ENCODE data around the gene BATF.

The BATF gene

DNA sequence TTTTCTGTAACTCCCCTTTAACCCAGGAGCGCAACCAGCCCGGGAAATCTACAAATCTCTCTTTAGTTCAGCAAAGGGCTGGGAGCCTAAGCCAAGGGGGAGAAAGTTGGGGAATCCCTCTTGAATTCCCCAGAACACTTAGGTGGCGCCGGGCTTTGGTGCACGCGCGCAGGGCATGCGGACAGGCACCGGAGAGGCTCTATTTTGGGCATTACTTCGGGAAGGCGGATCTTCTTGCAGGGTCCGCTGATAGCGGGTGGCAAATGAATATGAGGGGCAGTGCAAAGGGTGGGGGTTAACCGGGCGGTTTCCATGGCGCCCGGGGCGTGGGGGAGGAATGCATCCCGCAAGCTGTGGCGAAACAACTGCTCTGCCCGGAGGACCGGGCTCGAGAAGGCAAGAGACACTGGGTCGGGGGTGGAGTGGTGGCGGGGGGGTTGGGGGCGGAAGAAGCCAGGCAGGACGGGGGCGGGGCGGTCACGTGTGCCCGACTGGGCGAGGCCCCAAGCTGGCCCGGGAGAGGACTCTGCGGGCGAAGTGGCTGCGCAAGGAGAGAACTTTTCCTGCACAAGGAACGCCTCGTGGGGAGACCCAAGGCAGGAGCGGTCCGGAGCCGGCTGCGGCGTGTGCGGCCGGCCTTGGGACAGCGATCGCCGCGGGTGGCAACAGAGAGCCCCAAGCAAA, 56.0 kb downstream of the BATF start, which contains the start of gene FLVCR2:
Gene FLVCR2, plus strand, starts transcription at position 519 of the 684 bp plus-strand sequence. CDS start 353 bp downstream, outside the sequence.
- Histone ChIP-seq H2BK120ac (ENCODE audit: low read depth, low read length) (peak within 1 kb of the TSS; percentile 88), H2BK15ac (ENCODE audit: low read depth, poor library complexity, severe bottlenecking) (peak within 1 kb of the TSS; percentile 97), H3K27me3 (ENCODE audit: control insufficient read depth in 1 of 2, insufficient read depth in 1 of 2, low read length in 2 of 2) (peaks cover 0 to 16% of the 10 kb centered on the region in 2 experiments), H2AFZ (ENCODE audit: low read depth, low read length) (peak within 1 kb of the TSS; percentile 93), H2BK5ac (ENCODE audit: low read depth, low read length, poor library complexity, severe bottlenecking) (peak within 1 kb of the TSS; percentile 91), H3K27ac (ENCODE audit: low read length, poor library complexity, severe bottlenecking) (peak within 1 kb of the TSS; percentile 84), H4K8ac (ENCODE audit: low read length) (peak within 1 kb of the TSS; percentile 71), H3K9me3 (ENCODE audit: control insufficient read depth, low read length) (no peaks in the 10 kb centered on the region), H3K4me2 (ENCODE audit: low read length, poor library complexity, severe bottlenecking) (peak within 1 kb of the TSS; percentile 93), H3K4ac (ENCODE audit: low read depth in 1 of 2, low read length in 2 of 2) (peak within 1 kb of the TSS; percentile 2 to 40), H4K91ac (ENCODE audit: low read length) (peak within 1 kb of the TSS; percentile 18), H3K14ac (ENCODE audit: low read length in 2 of 2) (peak within 1 kb of the TSS in 1 of 2 experiments; percentile 63), H3K9ac (ENCODE audit: low read length) (peak within 1 kb of the TSS; percentile 86), H3K23ac (ENCODE audit: low read length in 2 of 2) (no peak within 1 kb of the TSS), H3K79me1 (replicated peaks; ENCODE audit: low read length, poor library complexity, severe bottlenecking) (peaks cover 12% of the 10 kb centered on the region), H3K18ac (ENCODE audit: low read depth in 1 of 2, low read length in 2 of 2) (peak within 1 kb of the TSS; percentile 88 to 92), H3K36me3 (ENCODE audit: control insufficient read depth in 1 of 2, insufficient read depth in 2 of 2, low read depth in 1 of 2, low read length in 2 of 2) (no peaks in the 10 kb centered on the region), H3K4me3 (ENCODE audit: insufficient read depth in 1 of 2, low read depth in 1 of 2, low read length in 2 of 2) (peak within 1 kb of the TSS; percentile 72 to 87), H3K4me1 (ENCODE audit: control insufficient read depth, insufficient read depth, low read depth, low read length) (peaks cover 17% of the 10 kb centered on the region), H2AK5ac (ENCODE audit: low read length, severe bottlenecking) (peak within 1 kb of the TSS; percentile 70), H2BK12ac (ENCODE audit: low read length in 2 of 2) (peak within 1 kb of the TSS in 1 of 2 experiments; percentile 67)
- peak; percentile 83 for DNase-seq
- under 1% methylated on average over 45 of the region's 49 CpGs for WGBS

GRCh38 chr14:75578786-75579337, 56.6 kb downstream of the BATF start:
- H3K9me3 ChIP-seq (ENCODE audit: control insufficient read depth, low read length) = no peaks in the 10 kb centered on the region
- H4K91ac ChIP-seq (ENCODE audit: low read length) = peak overlapping the region; percentile 18
- peak overlapping the region; percentile 44 for H3K27ac ChIP-seq (ENCODE audit: low read length, poor library complexity, severe bottlenecking)
- peak overlapping the region; percentile 71 for H4K8ac ChIP-seq (ENCODE audit: low read length)
- H2BK12ac ChIP-seq (ENCODE audit: low read length in 2 of 2) = peak overlapping the region in 1 of 2 experiments; percentile 67
- peak overlapping the region; percentile 88 for H2BK120ac ChIP-seq (ENCODE audit: low read depth, low read length)
- peaks cover 16% of the 10 kb centered on the region for H3K79me1 ChIP-seq (replicated peaks; ENCODE audit: low read length, poor library complexity, severe bottlenecking)
- H2BK5ac ChIP-seq (ENCODE audit: low read depth, low read length, poor library complexity, severe bottlenecking) = peak overlapping the region; percentile 91
- peak overlapping the region; percentile 93 for H2AFZ ChIP-seq (ENCODE audit: low read depth, low read length)
- peak overlapping the region; percentile 86 for H3K9ac ChIP-seq (ENCODE audit: low read length)
- peaks cover 0 to 10% of the 10 kb centered on the region in 2 experiments for H3K27me3 ChIP-seq (ENCODE audit: control insufficient read depth in 1 of 2, insufficient read depth in 1 of 2, low read length in 2 of 2)
- no peak overlapping the region for H3K23ac ChIP-seq (ENCODE audit: low read length in 2 of 2)
- peak overlapping the region; percentile 2 to 40 for H3K4ac ChIP-seq (ENCODE audit: low read depth in 1 of 2, low read length in 2 of 2)
- WGBS = 57% methylated on average over 21 of the region's 21 CpGs
- DNase-seq = peak; percentile 77
- H3K36me3 ChIP-seq (ENCODE audit: control insufficient read depth in 1 of 2, insufficient read depth in 2 of 2, low read depth in 1 of 2, low read length in 2 of 2) = no peaks in the 10 kb centered on the region
- peak overlapping the region; percentile 70 for H2AK5ac ChIP-seq (ENCODE audit: low read length, severe bottlenecking)
- H3K14ac ChIP-seq (ENCODE audit: low read length in 2 of 2) = peak overlapping the region in 1 of 2 experiments; percentile 63
- H3K4me2 ChIP-seq (ENCODE audit: low read length, poor library complexity, severe bottlenecking) = peak overlapping the region; percentile 93
- H3K4me3 ChIP-seq (ENCODE audit: insufficient read depth in 1 of 2, low read depth in 1 of 2, low read length in 2 of 2) = peak overlapping the region; percentile 72 to 85
- H3K4me1 ChIP-seq (ENCODE audit: control insufficient read depth, insufficient read depth, low read depth, low read length) = peaks cover 17% of the 10 kb centered on the region
- peak overlapping the region; percentile 88 to 92 for H3K18ac ChIP-seq (ENCODE audit: low read depth in 1 of 2, low read length in 2 of 2)
- H2BK15ac ChIP-seq (ENCODE audit: low read depth, poor library complexity, severe bottlenecking) = peak overlapping the region; percentile 97

DNA sequence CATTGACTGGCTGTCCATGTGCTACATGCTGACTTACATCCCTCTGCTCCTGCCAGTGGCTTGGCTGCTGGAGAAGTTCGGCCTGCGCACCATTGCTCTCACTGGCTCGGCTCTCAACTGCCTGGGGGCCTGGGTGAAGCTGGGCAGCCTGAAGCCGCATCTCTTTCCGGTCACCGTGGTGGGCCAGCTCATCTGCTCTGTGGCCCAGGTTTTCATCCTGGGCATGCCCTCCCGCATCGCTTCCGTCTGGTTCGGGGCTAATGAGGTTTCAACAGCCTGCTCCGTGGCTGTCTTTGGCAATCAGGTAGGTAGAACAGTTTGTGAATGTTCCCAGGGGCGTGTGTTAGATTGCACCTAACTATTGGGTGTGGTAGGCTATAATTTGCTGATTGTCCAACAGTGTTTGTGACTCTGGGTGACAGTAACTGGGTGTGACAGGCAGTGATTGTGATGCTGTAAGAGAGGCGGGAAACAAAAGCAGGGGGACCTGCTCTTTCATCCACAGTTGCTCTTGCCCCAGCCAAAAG, 57.1 kb downstream of the BATF start:
- Histone ChIP-seq H3K18ac (ENCODE audit: low read depth in 1 of 2, low read length in 2 of 2) (peak overlapping the region in 1 of 2 experiments; percentile 73), H2BK12ac (ENCODE audit: low read length in 2 of 2) (no peak overlapping the region), H2BK15ac (ENCODE audit: low read depth, poor library complexity, severe bottlenecking) (no peak overlapping the region), H3K9ac (ENCODE audit: low read length) (peak overlapping the region; percentile 86), H3K36me3 (ENCODE audit: control insufficient read depth in 1 of 2, insufficient read depth in 2 of 2, low read depth in 1 of 2, low read length in 2 of 2) (no peaks in the 10 kb centered on the region), H2AFZ (ENCODE audit: low read depth, low read length) (no peak overlapping the region), H2BK5ac (ENCODE audit: low read depth, low read length, poor library complexity, severe bottlenecking) (no peak overlapping the region), H4K8ac (ENCODE audit: low read length) (no peak overlapping the region), H3K14ac (ENCODE audit: low read length in 2 of 2) (peak overlapping the region in 1 of 2 experiments; percentile 63), H3K27ac (ENCODE audit: low read length, poor library complexity, severe bottlenecking) (no peak overlapping the region), H3K23ac (ENCODE audit: low read length in 2 of 2) (no peak overlapping the region), H2AK5ac (ENCODE audit: low read length, severe bottlenecking) (no peak overlapping the region), H3K4me2 (ENCODE audit: low read length, poor library complexity, severe bottlenecking) (peak overlapping the region; percentile 93), H3K9me3 (ENCODE audit: control insufficient read depth, low read length) (no peaks in the 10 kb centered on the region), H3K4ac (ENCODE audit: low read depth in 1 of 2, low read length in 2 of 2) (peak overlapping the region in 1 of 2 experiments; percentile 2), H4K91ac (ENCODE audit: low read length) (no peak overlapping the region), H3K4me3 (ENCODE audit: insufficient read depth in 1 of 2, low read depth in 1 of 2, low read length in 2 of 2) (peak overlapping the region; percentile 72 to 85), H3K79me1 (replicated peaks; ENCODE audit: low read length, poor library complexity, severe bottlenecking) (peaks cover 18% of the 10 kb centered on the region), H3K4me1 (ENCODE audit: control insufficient read depth, insufficient read depth, low read depth, low read length) (peaks cover 17% of the 10 kb centered on the region), H3K27me3 (ENCODE audit: control insufficient read depth in 1 of 2, insufficient read depth in 1 of 2, low read length in 2 of 2) (peaks cover 0 to 7% of the 10 kb centered on the region in 2 experiments), H2BK120ac (ENCODE audit: low read depth, low read length) (no peak overlapping the region)
- WGBS = 91% methylated on average over 13 of the region's 13 CpGs
- no peak for DNase-seq

- Histone ChIP-seq H3K27ac (ENCODE audit: low read length, poor library complexity, severe bottlenecking) (no peak overlapping the region), H3K79me1 (replicated peaks; ENCODE audit: low read length, poor library complexity, severe bottlenecking) (peaks cover 18% of the 10 kb centered on the region), H3K36me3 (ENCODE audit: control insufficient read depth in 1 of 2, insufficient read depth in 2 of 2, low read depth in 1 of 2, low read length in 2 of 2) (no peaks in the 10 kb centered on the region), H4K8ac (ENCODE audit: low read length) (no peak overlapping the region), H3K9ac (ENCODE audit: low read length) (peak overlapping the region; percentile 15), H2BK120ac (ENCODE audit: low read depth, low read length) (no peak overlapping the region), H2AFZ (ENCODE audit: low read depth, low read length) (no peak overlapping the region), H3K27me3 (ENCODE audit: control insufficient read depth in 1 of 2, insufficient read depth in 1 of 2, low read length in 2 of 2) (peaks cover 0 to 2% of the 10 kb centered on the region in 2 experiments), H2BK5ac (ENCODE audit: low read depth, low read length, poor library complexity, severe bottlenecking) (no peak overlapping the region), H4K91ac (ENCODE audit: low read length) (no peak overlapping the region), H3K14ac (ENCODE audit: low read length in 2 of 2) (no peak overlapping the region), H3K4ac (ENCODE audit: low read depth in 1 of 2, low read length in 2 of 2) (no peak overlapping the region), H2BK12ac (ENCODE audit: low read length in 2 of 2) (no peak overlapping the region), H3K4me1 (ENCODE audit: control insufficient read depth, insufficient read depth, low read depth, low read length) (peaks cover 17% of the 10 kb centered on the region), H3K18ac (ENCODE audit: low read depth in 1 of 2, low read length in 2 of 2) (no peak overlapping the region), H2BK15ac (ENCODE audit: low read depth, poor library complexity, severe bottlenecking) (no peak overlapping the region), H3K4me3 (ENCODE audit: insufficient read depth in 1 of 2, low read depth in 1 of 2, low read length in 2 of 2) (peak overlapping the region in 1 of 2 experiments; percentile 85), H2AK5ac (ENCODE audit: low read length, severe bottlenecking) (no peak overlapping the region), H3K9me3 (ENCODE audit: control insufficient read depth, low read length) (no peaks in the 10 kb centered on the region), H3K4me2 (ENCODE audit: low read length, poor library complexity, severe bottlenecking) (peak overlapping the region; percentile 93), H3K23ac (ENCODE audit: low read length in 2 of 2) (no peak overlapping the region)
- DNase-seq = no peak
- over 99% methylated on average over 3 of the region's 3 CpGs for WGBS
Measured at GRCh38 chr14:75579882-75580281, 57.6 kb downstream of the BATF start.
